Raji (cell line): ENCODE results near the gene HEPACAM.

Experiments used
- POLR2A ChIP-seq: IDR thresholded peaks from 2 replicates; pipeline ENCODE4 v1.6.1; 2011; ENCODE audit warnings: low read depth, low read length, control low read depth; ENCODE audit not compliant: insufficient read depth

The HEPACAM gene

GRCh38 chr11:124935548-124936514 is at the start of gene HEPACAM:
Gene HEPACAM, minus strand, starts transcription at chr11:124936047. Its CDS starts 41 bp downstream, at chr11:124936006.
- TF ChIP-seq POLR2A, result no peak

- TF ChIP-seq POLR2A, result no peak
Measured at GRCh38 chr11:124984512-124984854, 48.6 kb upstream of the HEPACAM start.

- TF ChIP-seq POLR2A, result no peak
Measured at GRCh38 chr11:124983674-124984511, 48.0 kb upstream of the HEPACAM start.

GRCh38 chr11:124982043-124982442 is 46.2 kb upstream of the HEPACAM start:
- TF ChIP-seq POLR2A, result no peak

GRCh38 chr11:124978316-124978715 is 42.5 kb upstream of the HEPACAM start:
- no peak for TF ChIP-seq POLR2A

- TF ChIP-seq POLR2A, result no peak
Measured at GRCh38 chr11:124977006-124977405, 41.2 kb upstream of the HEPACAM start.

GRCh38 chr11:124976531-124976930 is 40.7 kb upstream of the HEPACAM start:
- TF ChIP-seq POLR2A, result no peak

- TF ChIP-seq POLR2A, result no peak
Measured at GRCh38 chr11:124971810-124972209, 36.0 kb upstream of the HEPACAM start.

- TF ChIP-seq POLR2A, result no peak
Measured at GRCh38 chr11:124970925-124971324, 35.1 kb upstream of the HEPACAM start.

- TF ChIP-seq POLR2A, result no peak
Measured at GRCh38 chr11:124961972-124962609, 26.2 kb upstream of the HEPACAM start.

GRCh38 chr11:124955035-124955434 is 19.2 kb upstream of the HEPACAM start:
- TF ChIP-seq POLR2A, result no peak

- no peak for TF ChIP-seq POLR2A
Measured at GRCh38 chr11:124954590-124954955, 18.7 kb upstream of the HEPACAM start.

GRCh38 chr11:124953753-124954589 is 18.1 kb upstream of the HEPACAM start, which contains the start of gene CCDC15:
Gene CCDC15, plus strand, starts transcription at chr11:124954202. Its CDS starts 531 bp downstream, at chr11:124954733.
- TF ChIP-seq POLR2A, result peak; percentile 98

- TF ChIP-seq POLR2A, result no peak
Measured at GRCh38 chr11:124951341-124951740, 15.5 kb upstream of the HEPACAM start.
